HG03045 (cell line): ENCODE results near the gene SGCD.
"Not testable (repeated sequence)": the region's sequence is repeated elsewhere in the genome, so short reads cannot be mapped to it uniquely, and the experiment has no call there.

Experiments
- ATAC-seq: cut with Tn5 transposase; IDR thresholded peaks from one replicate; pipeline ENCODE4 v1.9.1; 2021; ENCODE audit warnings: mild to moderate bottlenecking, moderate library complexity; ENCODE audit not compliant: unreplicated experiment

Gene SGCD

GRCh38 chr5:156617426-156617825 lies 290.5 kb downstream of the SGCD start:
- no peak for ATAC-seq

- no peak for ATAC-seq
Observed at GRCh38 chr5:156618601-156619000, 291.6 kb downstream of the SGCD start.

GRCh38 chr5:156621719-156622118 lies 294.8 kb downstream of the SGCD start:
- ATAC-seq: no peak

GRCh38 chr5:156623381-156624040 lies 296.5 kb downstream of the SGCD start:
- ATAC-seq: no peak

GRCh38 chr5:156624686-156625085 lies 297.7 kb downstream of the SGCD start:
- no peak for ATAC-seq

GRCh38 chr5:156628421-156628820 lies 301.5 kb downstream of the SGCD start:
- no peak for ATAC-seq

- no peak for ATAC-seq
Observed at GRCh38 chr5:156631005-156631404, 304.0 kb downstream of the SGCD start.

GRCh38 chr5:156634301-156634700 lies 307.3 kb downstream of the SGCD start:
- ATAC-seq: no peak

- ATAC-seq: no peak
Observed at GRCh38 chr5:156640691-156641241, 313.8 kb downstream of the SGCD start.

GRCh38 chr5:156641686-156642085 lies 314.7 kb downstream of the SGCD start:
- no peak for ATAC-seq

GRCh38 chr5:156647034-156647451 lies 320.1 kb downstream of the SGCD start:
- ATAC-seq: no peak

- ATAC-seq: no peak
Observed at GRCh38 chr5:156654444-156654843, 327.5 kb downstream of the SGCD start.

GRCh38 chr5:156655732-156656131 lies 328.8 kb downstream of the SGCD start:
- no peak for ATAC-seq

GRCh38 chr5:156664832-156665231 lies 337.9 kb downstream of the SGCD start:
- ATAC-seq: not testable (repeated sequence)

GRCh38 chr5:156666686-156667085 lies 339.7 kb downstream of the SGCD start:
- ATAC-seq: not testable (repeated sequence)

- no peak for ATAC-seq
Observed at GRCh38 chr5:156667616-156668015, 340.7 kb downstream of the SGCD start.

GRCh38 chr5:156669416-156669815 lies 342.5 kb downstream of the SGCD start:
- ATAC-seq: no peak

- ATAC-seq: no peak
Observed at GRCh38 chr5:156670615-156671014, 343.7 kb downstream of the SGCD start.

- no peak for ATAC-seq
Observed at GRCh38 chr5:156675395-156675794, 348.4 kb downstream of the SGCD start.

GRCh38 chr5:156677963-156678362 lies 351.0 kb downstream of the SGCD start:
- no peak for ATAC-seq

- ATAC-seq: no peak
Observed at GRCh38 chr5:156678484-156678883, 351.5 kb downstream of the SGCD start.

- ATAC-seq: no peak
Observed at GRCh38 chr5:156680831-156681230, 353.9 kb downstream of the SGCD start.

- ATAC-seq: no peak
Observed at GRCh38 chr5:156681265-156681664, 354.3 kb downstream of the SGCD start.
